ENCODE results near the gene RFC1.

- no peak for TF ChIP-seq CTCF (IDR thresholded peaks at IDR 0.05)
- TF ChIP-seq POLR2A (IDR thresholded peaks at IDR 0.05) = no peak
- no peak for TF ChIP-seq EP300 (IDR thresholded peaks at IDR 0.05)
These were observed 87.7 kb downstream of the RFC1 start for GRCh38 chr4:39278476-39278875.

All from ovary (tissue), 3 donors.